Neural progenitor cell (in vitro differentiated cells): ENCODE data around the gene DLG2.

Source experiments
- CTCF ChIP-seq: fragments of 200-600 bp; sonication (generic); IDR thresholded peaks from 2 replicates; pipeline ENCODE4 v1.5.1; 2017; ENCODE audit warnings: antibody characterized with exemption, mild to moderate bottlenecking
- EZH2 ChIP-seq: fragments of 200-600 bp; sonication (generic); IDR thresholded peaks from 2 replicates; pipeline ENCODE4 v1.6.1; 2017; ENCODE audit warnings: antibody characterized with exemption, mild to moderate bottlenecking, moderate library complexity

- TF ChIP-seq CTCF = no peak
- TF ChIP-seq EZH2 = no peak
Measured at GRCh38 chr11:84719935-84720577, 907.1 kb downstream of the DLG2 start.
